GM12873 (cell line): ENCODE measurements around the gene CARS2.

Experiments
- CTCF ChIP-seq: IDR thresholded peaks from 2 replicates; pipeline ENCODE4 v1.5.1; 2012; ENCODE audit warnings: low read depth, mild to moderate bottlenecking, moderate library complexity, low read length, control low read depth; ENCODE audit not compliant: insufficient read depth; ENCODE audit errors: missing control alignments

The CARS2 gene

GRCh38 chr13:110705826-110706569, at the start of gene CARS2:
Gene CARS2, minus strand, starts transcription at chr13:110706116. Its CDS starts 23 bp downstream, at chr13:110706093.
- TF ChIP-seq CTCF: no peak

GRCh38 chr13:110748271-110748670, 42.4 kb upstream of the CARS2 start:
- no peak for TF ChIP-seq CTCF

GRCh38 chr13:110746438-110746837, 40.5 kb upstream of the CARS2 start:
- TF ChIP-seq CTCF: no peak

GRCh38 chr13:110743687-110744086, 37.8 kb upstream of the CARS2 start:
- no peak for TF ChIP-seq CTCF

- TF ChIP-seq CTCF: no peak
These were observed 31.6 kb upstream of the CARS2 start for GRCh38 chr13:110737555-110737954.

- TF ChIP-seq CTCF: no peak
These were observed 28.6 kb upstream of the CARS2 start for GRCh38 chr13:110734561-110734960.

GRCh38 chr13:110731072-110731471, 25.2 kb upstream of the CARS2 start:
- no peak for TF ChIP-seq CTCF
